Progenitor cell of endocrine pancreas (in vitro differentiated cells): Measurements from ENCODE around the gene CTRB2. TPM values are rescaled to one million over a fixed set of nuclear protein-coding genes. Genes with fewer than 3 reads are reported as not detected.

Experiments used
- DNase-seq: peaks from one replicate; pipeline ENCODE4 v3.0.0; 2021; ENCODE audit warnings: low spot score; ENCODE audit not compliant: unreplicated experiment
- H3K27ac Mint-ChIP-seq: 2 replicates; pipeline ENCODE4 v1.8.0; 2021; ENCODE audit warnings: mild to moderate bottlenecking, moderate library complexity, mixed read lengths
- H3K27me3 Mint-ChIP-seq: 2 replicates; pipeline ENCODE4 v1.8.0; 2021; ENCODE audit warnings: mixed read lengths
- H3K36me3 Mint-ChIP-seq: 2 replicates; pipeline ENCODE4 v1.8.0; 2022; ENCODE audit warnings: mixed read lengths; ENCODE audit not compliant: insufficient read depth
- H3K4me1 Mint-ChIP-seq: 2 replicates; pipeline ENCODE4 v1.8.0; 2021; ENCODE audit warnings: low read depth, mixed read lengths
- H3K4me3 Mint-ChIP-seq: 2 replicates; pipeline ENCODE4 v1.8.0; 2021; ENCODE audit warnings: low read depth, mild to moderate bottlenecking, moderate library complexity, mixed read lengths
- H3K9me3 Mint-ChIP-seq: 2 replicates; pipeline ENCODE4 v1.8.0; 2021; ENCODE audit warnings: low read depth, mixed read lengths
- CTCF ChIP-seq: fragments of 200-600 bp; sonication (generic); IDR thresholded peaks from one replicate; pipeline ENCODE4 v1.5.0; 2021; ENCODE audit warnings: antibody characterized with exemption, mild to moderate bottlenecking; ENCODE audit not compliant: unreplicated experiment
- total RNA-seq: library from RNA; stranded (reverse); gene quantifications from 2 replicates; pipeline ENCODE4 v1.2.1, GENCODE V29; 2021

CTRB2 gene
- total RNA-seq, 1 donor from 2014 or later: 1.1 TPM

GRCh38 chr16:75203667-75204409 is 3.1 kb downstream of the CTRB2 start:
- Mint-ChIP-seq H3K27me3 (peaks cover 7% of the 10 kb centered on the region), H3K4me3 (no peak overlapping the region), H3K27ac (no peak overlapping the region), H3K9me3 (no peaks in the 10 kb centered on the region), H3K36me3 (no peaks in the 10 kb centered on the region), H3K4me1 (no peaks in the 10 kb centered on the region)
- DNase-seq: no peak
- no peak for TF ChIP-seq CTCF

DNA sequence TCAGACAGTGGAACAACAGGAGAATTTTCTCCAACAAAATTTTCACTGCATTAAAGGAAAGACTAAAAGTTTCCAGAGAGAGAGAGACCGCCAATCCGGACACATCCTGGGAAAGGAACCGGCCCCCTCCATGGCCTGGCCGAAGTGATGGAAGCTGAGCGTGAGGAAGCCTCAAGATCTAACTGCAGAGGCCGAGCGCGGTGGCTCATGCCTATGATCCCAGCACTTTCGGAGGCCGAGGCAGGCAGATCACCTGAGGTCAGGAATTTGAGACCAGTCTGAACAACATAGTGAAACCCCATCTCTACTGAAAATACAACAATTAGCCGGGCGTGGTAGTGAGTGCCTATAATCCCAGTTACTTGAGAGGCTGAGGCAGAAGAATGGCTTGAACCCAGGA is 3.9 kb downstream of the CTRB2 start:
- no peaks in the 10 kb centered on the region for H3K4me1 Mint-ChIP-seq
- no peak for TF ChIP-seq CTCF
- H3K36me3 Mint-ChIP-seq: no peaks in the 10 kb centered on the region
- DNase-seq: no peak
- H3K27ac Mint-ChIP-seq: no peak overlapping the region
- peaks cover 11% of the 10 kb centered on the region for H3K27me3 Mint-ChIP-seq
- H3K9me3 Mint-ChIP-seq: no peaks in the 10 kb centered on the region
- no peak overlapping the region for H3K4me3 Mint-ChIP-seq

DNA sequence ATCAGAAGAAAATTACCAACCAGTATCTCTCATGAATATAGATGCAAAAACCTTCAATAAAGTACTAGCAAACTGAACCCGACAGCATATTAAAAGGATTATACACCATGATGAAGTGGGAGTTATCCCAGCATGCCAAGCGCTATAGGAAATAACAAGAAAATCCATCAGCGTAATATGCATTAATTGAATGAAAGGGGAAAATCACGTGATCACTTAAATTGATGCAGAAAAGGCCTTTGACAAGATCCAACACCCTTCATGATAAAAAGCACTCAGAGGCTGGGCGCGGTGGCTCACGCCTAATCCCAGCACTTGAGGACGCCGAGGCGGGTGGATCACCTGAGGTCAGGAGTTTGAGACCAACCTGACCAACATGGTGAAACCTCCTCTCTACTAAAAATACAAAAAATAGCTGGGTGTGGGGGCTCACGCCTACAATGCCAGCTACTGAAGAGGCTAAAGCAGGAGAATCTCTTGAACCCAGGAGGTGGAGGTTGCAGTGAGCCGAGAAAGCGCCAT is 4.8 kb downstream of the CTRB2 start:
- H3K4me1 Mint-ChIP-seq: no peaks in the 10 kb centered on the region
- no peak overlapping the region for H3K4me3 Mint-ChIP-seq
- no peaks in the 10 kb centered on the region for H3K36me3 Mint-ChIP-seq
- peaks cover 17% of the 10 kb centered on the region for H3K27me3 Mint-ChIP-seq
- TF ChIP-seq CTCF: no peak
- H3K9me3 Mint-ChIP-seq: no peaks in the 10 kb centered on the region
- no peak overlapping the region for H3K27ac Mint-ChIP-seq
- no peak for DNase-seq

DNA sequence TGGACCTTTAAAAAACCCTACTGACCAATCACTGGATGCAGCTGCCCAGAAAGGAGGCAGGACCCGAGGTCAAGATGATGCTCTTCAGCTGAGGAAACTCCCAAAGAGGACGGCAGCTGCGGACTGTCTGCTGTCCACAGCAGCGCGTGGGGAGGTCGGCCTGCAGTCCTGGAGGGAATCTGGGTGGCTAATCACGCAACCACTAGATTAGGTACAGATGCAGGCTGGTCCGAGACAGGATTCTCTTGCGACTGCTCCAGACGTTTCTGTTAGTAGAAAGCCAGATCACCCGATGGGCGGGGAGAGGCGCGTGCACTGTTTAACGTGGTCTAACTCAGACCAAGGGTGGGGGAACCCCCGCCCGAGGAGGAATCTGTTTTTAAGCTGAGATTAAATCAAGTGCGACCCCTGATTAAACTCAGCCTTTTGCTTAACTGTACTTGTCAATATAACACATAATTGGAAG is 8.8 kb downstream of the CTRB2 start:
- Mint-ChIP-seq H3K4me1 (no peaks in the 10 kb centered on the region), H3K27ac (no peak overlapping the region), H3K36me3 (no peaks in the 10 kb centered on the region), H3K4me3 (no peak overlapping the region), H3K27me3 (peaks cover 24% of the 10 kb centered on the region), H3K9me3 (no peaks in the 10 kb centered on the region)
- no peak for TF ChIP-seq CTCF
- no peak for DNase-seq

DNA sequence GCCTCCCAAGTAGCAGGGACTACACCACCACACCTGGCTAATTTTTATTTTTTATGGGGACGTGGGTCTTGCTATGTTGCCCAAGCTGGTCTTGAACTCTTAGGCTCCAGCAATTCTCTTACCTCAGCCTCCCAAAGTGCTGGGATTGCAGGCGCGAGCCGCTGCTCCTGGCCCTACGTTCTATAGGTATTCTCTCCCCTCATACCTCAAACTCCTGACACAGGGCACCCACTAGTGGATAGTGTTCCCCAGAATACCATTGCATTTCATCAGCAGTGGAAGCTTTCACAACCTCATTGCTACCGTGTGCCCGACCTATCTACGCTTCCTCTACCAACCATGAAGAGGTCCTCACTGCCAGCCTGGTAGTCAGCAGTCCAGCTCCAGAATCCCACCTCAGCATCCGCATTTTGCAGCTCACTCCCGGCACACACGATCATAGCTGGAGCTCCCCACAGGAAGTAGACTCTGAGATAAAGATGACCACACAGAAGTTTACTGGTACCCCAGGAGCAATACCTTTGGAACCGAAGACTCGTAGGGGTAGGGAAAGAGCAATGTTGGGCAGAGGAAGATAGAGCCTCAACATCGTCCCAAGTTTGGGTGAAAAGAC is 9.3 kb downstream of the CTRB2 start:
- DNase-seq: no peak
- no peak for TF ChIP-seq CTCF
- H3K27ac Mint-ChIP-seq: no peak overlapping the region
- no peaks in the 10 kb centered on the region for H3K36me3 Mint-ChIP-seq
- no peaks in the 10 kb centered on the region for H3K4me1 Mint-ChIP-seq
- H3K4me3 Mint-ChIP-seq: no peak overlapping the region
- H3K27me3 Mint-ChIP-seq: peaks cover 24% of the 10 kb centered on the region
- H3K9me3 Mint-ChIP-seq: no peaks in the 10 kb centered on the region
